H1 (cell line): ENCODE data around the gene TARDBP. TPM values are rescaled to one million over a fixed set of nuclear protein-coding genes. Genes with fewer than 3 reads are reported as not detected.

Experiments
- CEBPB ChIP-seq: IDR thresholded peaks from 2 replicates; pipeline ENCODE4 v1.6.1; 2012; ENCODE audit warnings: low read depth, low read length
- CREB1 ChIP-seq: IDR thresholded peaks from 2 replicates; pipeline ENCODE4 v1.6.1; 2012; ENCODE audit warnings: inconsistent platforms
- HDAC2 ChIP-seq, 2 experiments: fragments of 300-600 bp in 1 of 2; sonication (generic) in 1 of 2; IDR thresholded peaks; 2 replicates each; pipeline ENCODE4 v1.6.1; 2011 to 2012; ENCODE audit warnings: low read depth in 2 of 2, low read length in 2 of 2, mild to moderate bottlenecking in 2 of 2, moderate library complexity in 2 of 2, borderline replicate concordance in 1 of 2, inconsistent platforms in 1 of 2
- HDAC6 ChIP-seq: IDR thresholded peaks from one replicate; pipeline ENCODE4 v1.7.1; 2012; ENCODE audit warnings: low read depth, mild to moderate bottlenecking, inconsistent platforms, low read length, moderate library complexity
- JUN ChIP-seq: IDR thresholded peaks from 2 replicates; pipeline ENCODE4 v1.6.1; 2011; ENCODE audit warnings: low read depth, mild to moderate bottlenecking, improper control_type of control experiment, low read length
- RAD21 ChIP-seq, 2 experiments: IDR thresholded peaks in 1 of 2; conservative IDR thresholded peaks in 1 of 2; 2 replicates each; pipeline ENCODE4 v1.6.1; 2011; ENCODE audit warnings: low read depth in 2 of 2, low read length in 2 of 2, improper control_type of control experiment in 1 of 2, inconsistent platforms in 1 of 2, mild to moderate bottlenecking in 1 of 2, moderate library complexity in 1 of 2
- SP4 ChIP-seq: IDR thresholded peaks from 2 replicates; pipeline ENCODE4 v1.6.1; 2012; ENCODE audit warnings: low read length, inconsistent platforms
- TAF7 ChIP-seq: optimal IDR thresholded peaks from 2 replicates; pipeline ENCODE3; 2011; ENCODE audit warnings: low read depth, mild to moderate bottlenecking, inconsistent platforms, low read length, moderate library complexity, borderline replicate concordance
- polyA plus RNA-seq, 7 experiments: library from polyadenylated mRNA; depleted of rRNA in 3 of 7; stranded (reverse) in 5 of 7; unstranded in 2 of 7; fragments of >200 nt in 5 of 7; fragments of 200-250 nt in 2 of 7; gene quantifications; 1 replicate in 5 of 7; 2 replicates in 1 of 7; 4 replicates in 1 of 7; pipeline versions ENCODE4 v1.2.1 to v1.2.3, GENCODE V29; 2011 to 2013; ENCODE audit warnings: missing spikeins in 2 of 7, mixed read lengths in 2 of 7
- total RNA-seq: library from RNA; stranded (reverse); fragmentation: NEBNext Ultra II Directional; extraction: Animal tissue kit (Norgen Biotek cat#: 25700); gene quantifications from 2 replicates; pipeline ENCODE4 v1.2.1, GENCODE V29; 2021
- TF ChIP-seq, protein P1 (sequence below), 3 experiments: IDR thresholded peaks; 1 replicate in 2 of 3; 2 replicates in 1 of 3; pipeline versions ENCODE4 v1.5.1 to v1.6.1; 2011; ENCODE audit warnings: low read length in 3 of 3, mild to moderate bottlenecking in 3 of 3, inconsistent platforms in 2 of 3, low read depth in 1 of 3, moderate library complexity in 1 of 3; ENCODE audit not compliant: insufficient read depth in 1 of 3; ENCODE audit errors: control extremely low read depth in 1 of 3
- TF ChIP-seq, protein P2 (sequence below): IDR thresholded peaks from 2 replicates; pipeline ENCODE4 v1.6.1; 2011; ENCODE audit warnings: low read length, improper control_type of control experiment

The TARDBP gene
- total and polyA plus RNA-seq, 2 of the 8 experiments (the other 6 are each of a cell fraction or from before 2014, with no cell fraction given) = 144 to 240 TPM

DNA sequence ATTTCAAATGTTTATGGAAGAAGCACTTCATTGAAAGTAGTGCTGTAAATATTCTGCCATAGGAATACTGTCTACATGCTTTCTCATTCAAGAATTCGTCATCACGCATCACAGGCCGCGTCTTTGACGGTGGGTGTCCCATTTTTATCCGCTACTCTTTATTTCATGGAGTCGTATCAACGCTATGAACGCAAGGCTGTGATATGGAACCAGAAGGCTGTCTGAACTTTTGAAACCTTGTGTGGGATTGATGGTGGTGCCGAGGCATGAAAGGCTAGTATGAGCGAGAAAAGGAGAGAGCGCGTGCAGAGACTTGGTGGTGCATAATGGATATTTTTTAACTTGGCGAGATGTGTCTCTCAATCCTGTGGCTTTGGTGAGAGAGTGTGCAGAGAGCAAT is 10.7 kb downstream of the TARDBP start (continued):
- TF ChIP-seq, protein P1, sequence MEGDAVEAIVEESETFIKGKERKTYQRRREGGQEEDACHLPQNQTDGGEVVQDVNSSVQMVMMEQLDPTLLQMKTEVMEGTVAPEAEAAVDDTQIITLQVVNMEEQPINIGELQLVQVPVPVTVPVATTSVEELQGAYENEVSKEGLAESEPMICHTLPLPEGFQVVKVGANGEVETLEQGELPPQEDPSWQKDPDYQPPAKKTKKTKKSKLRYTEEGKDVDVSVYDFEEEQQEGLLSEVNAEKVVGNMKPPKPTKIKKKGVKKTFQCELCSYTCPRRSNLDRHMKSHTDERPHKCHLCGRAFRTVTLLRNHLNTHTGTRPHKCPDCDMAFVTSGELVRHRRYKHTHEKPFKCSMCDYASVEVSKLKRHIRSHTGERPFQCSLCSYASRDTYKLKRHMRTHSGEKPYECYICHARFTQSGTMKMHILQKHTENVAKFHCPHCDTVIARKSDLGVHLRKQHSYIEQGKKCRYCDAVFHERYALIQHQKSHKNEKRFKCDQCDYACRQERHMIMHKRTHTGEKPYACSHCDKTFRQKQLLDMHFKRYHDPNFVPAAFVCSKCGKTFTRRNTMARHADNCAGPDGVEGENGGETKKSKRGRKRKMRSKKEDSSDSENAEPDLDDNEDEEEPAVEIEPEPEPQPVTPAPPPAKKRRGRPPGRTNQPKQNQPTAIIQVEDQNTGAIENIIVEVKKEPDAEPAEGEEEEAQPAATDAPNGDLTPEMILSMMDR (IDR thresholded peaks at IDR 0.05; ENCODE audit: control extremely low read depth in 1 of 3, insufficient read depth in 1 of 3, low read depth in 1 of 3, low read length in 3 of 3) = no peak
- TF ChIP-seq, protein P2, sequence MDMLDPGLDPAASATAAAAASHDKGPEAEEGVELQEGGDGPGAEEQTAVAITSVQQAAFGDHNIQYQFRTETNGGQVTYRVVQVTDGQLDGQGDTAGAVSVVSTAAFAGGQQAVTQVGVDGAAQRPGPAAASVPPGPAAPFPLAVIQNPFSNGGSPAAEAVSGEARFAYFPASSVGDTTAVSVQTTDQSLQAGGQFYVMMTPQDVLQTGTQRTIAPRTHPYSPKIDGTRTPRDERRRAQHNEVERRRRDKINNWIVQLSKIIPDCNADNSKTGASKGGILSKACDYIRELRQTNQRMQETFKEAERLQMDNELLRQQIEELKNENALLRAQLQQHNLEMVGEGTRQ = no peak
- TF ChIP-seq RAD21 (IDR thresholded peaks at IDR 0.05 in 1 of 2, conservative IDR thresholded peaks at IDR 0.05 in 1 of 2; ENCODE audit: low read depth in 2 of 2, low read length in 2 of 2) (no peak), SP4 (no peak), HDAC6 (no peak), JUN (no peak), CREB1 (no peak), CEBPB (no peak), HDAC2 (IDR thresholded peaks at IDR 0.05; ENCODE audit: borderline replicate concordance in 1 of 2, low read depth in 2 of 2, low read length in 2 of 2) (no peak), TAF7 (no peak)
